GM10266 (cell line): ENCODE data around the gene PCDH15.

Source experiments
- DNase-seq: peaks from one replicate; pipeline ENCODE4 v3.0.0; 2012; ENCODE audit errors: extremely low spot score
- CTCF ChIP-seq: IDR thresholded peaks from 2 replicates; pipeline ENCODE4 v1.5.1; 2012; ENCODE audit warnings: mild to moderate bottlenecking, low read depth; ENCODE audit not compliant: control insufficient read depth, insufficient read depth; ENCODE audit errors: missing control alignments

PCDH15 gene

GRCh38 chr10:53771701-53772100, 1029.3 kb downstream of the PCDH15 start:
- DNase-seq: no peak
- TF ChIP-seq CTCF: no peak

- DNase-seq: no peak
- no peak for TF ChIP-seq CTCF
Measured at GRCh38 chr10:53770903-53771302, 1030.1 kb downstream of the PCDH15 start.

DNA sequence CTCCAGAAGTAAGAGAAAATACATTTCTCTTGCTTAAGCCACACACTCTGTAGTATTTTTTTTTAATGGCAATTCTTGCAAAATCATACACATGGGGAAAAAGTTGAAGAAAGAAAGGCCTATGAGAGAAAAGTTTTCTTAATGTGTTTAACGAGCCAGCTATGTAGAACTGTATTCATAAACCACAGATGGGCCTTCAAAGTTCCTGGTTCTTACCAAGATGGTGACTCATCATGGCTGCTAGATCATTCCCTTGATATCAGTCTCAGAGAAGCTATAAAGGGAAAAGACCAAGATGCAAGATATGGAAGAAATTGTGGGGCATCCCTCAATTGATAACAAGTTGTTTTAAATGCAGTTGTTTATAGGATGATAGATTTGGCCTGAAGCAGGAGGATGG, 1035.7 kb downstream of the PCDH15 start:
- no peak for DNase-seq
- TF ChIP-seq CTCF: no peak

DNA sequence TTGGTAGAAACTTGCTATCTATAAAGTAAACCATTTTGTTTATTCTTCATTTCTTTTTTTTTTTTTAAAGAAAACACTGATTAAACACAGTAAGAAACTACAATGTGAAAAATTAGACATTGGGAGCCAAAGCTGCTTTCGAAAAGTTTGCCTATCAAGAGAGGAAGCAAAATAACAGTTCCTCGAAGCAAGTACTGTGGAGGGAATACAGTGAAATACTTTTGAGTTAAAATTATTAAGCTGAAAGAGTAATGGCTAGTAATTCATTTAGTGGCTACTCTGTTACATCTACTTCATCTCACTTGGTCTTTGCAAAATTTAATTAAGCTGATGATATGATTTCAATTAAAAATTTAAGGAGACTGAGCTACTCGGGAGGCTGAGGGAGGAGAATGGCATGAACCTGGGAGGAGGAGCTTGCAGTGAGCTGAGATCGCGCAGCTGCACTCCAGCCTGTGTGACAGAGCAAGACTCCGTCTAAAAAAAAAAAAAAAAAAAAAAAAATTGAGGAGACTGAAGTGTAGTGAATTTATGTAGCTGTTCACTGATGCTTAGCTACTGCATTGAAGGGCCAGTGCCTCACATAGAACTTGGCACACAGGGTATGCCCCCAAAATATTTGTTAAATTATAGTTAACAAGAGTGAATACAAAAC, 1046.3 kb downstream of the PCDH15 start:
- no peak for DNase-seq
- no peak for TF ChIP-seq CTCF
